HL-60 (cell line): Measurements from ENCODE around the gene ZNF616.

ENCODE experiments used
- DNase-seq, 2 experiments: peaks; one replicate each; pipeline ENCODE4 v3.0.0-alpha.2; 2010 to 2020; ENCODE audit warnings: low read depth in 1 of 2, low spot score in 1 of 2
- H3K27ac ChIP-seq: fragments of 250-450 bp; sonication (Bioruptor Pico); replicated peaks from 2 replicates; pipeline ENCODE4 v1.5.1; 2020; ENCODE audit warnings: mild to moderate bottlenecking, moderate library complexity
- H3K27me3 ChIP-seq: fragments of 250-450 bp; sonication (Bioruptor Pico); 2 replicates; pipeline ENCODE4 v1.5.1; 2021; ENCODE audit warnings: mild to moderate bottlenecking, moderate library complexity; ENCODE audit not compliant: insufficient read depth, poor library complexity, severe bottlenecking
- H3K4me3 ChIP-seq: replicated peaks from 2 replicates; pipeline ENCODE4 v1.5.1; 2011; ENCODE audit warnings: mild to moderate bottlenecking, control low read depth, low read length; ENCODE audit not compliant: insufficient read depth
- CTCF ChIP-seq: IDR thresholded peaks from one replicate; pipeline ENCODE4 v1.5.1; 2011; ENCODE audit warnings: low read length, control low read depth, inconsistent platforms; ENCODE audit not compliant: insufficient read depth
- GABPA ChIP-seq: IDR thresholded peaks from 2 replicates; pipeline ENCODE4 v1.6.1; 2012; ENCODE audit warnings: low read depth
- POLR2AphosphoS5 ChIP-seq: IDR thresholded peaks from 2 replicates; pipeline ENCODE4 v1.6.1; 2012; ENCODE audit warnings: low read depth
- REST ChIP-seq: IDR thresholded peaks from 2 replicates; pipeline ENCODE4 v1.6.1; 2012; ENCODE audit warnings: low read depth; ENCODE audit not compliant: insufficient replicate concordance
- SPI1 ChIP-seq: IDR thresholded peaks from 2 replicates; pipeline ENCODE4 v1.6.1; 2012; ENCODE audit warnings: low read depth, mild to moderate bottlenecking, borderline replicate concordance

ZNF616 gene

GRCh38 chr19:52069653-52070052 is 70.1 kb downstream of the ZNF616 start:
- Histone ChIP-seq H3K27me3 (no peaks in the 10 kb centered on the region), H3K4me3 (no peak overlapping the region), H3K27ac (no peak overlapping the region)
- DNase-seq: no peak
- no peak for TF ChIP-seq CTCF
- no peak for TF ChIP-seq GABPA
- no peak for TF ChIP-seq POLR2AphosphoS5
- no peak for TF ChIP-seq SPI1
- TF ChIP-seq REST: no peak

GRCh38 chr19:52066258-52066863 is 73.4 kb downstream of the ZNF616 start:
- H3K27me3 ChIP-seq: no peaks in the 10 kb centered on the region
- no peak overlapping the region for H3K4me3 ChIP-seq
- DNase-seq: no peak
- no peak overlapping the region for H3K27ac ChIP-seq
- TF ChIP-seq GABPA (no peak), POLR2AphosphoS5 (no peak), REST (no peak), CTCF (no peak), SPI1 (no peak)

GRCh38 chr19:52065399-52065798 is 74.3 kb downstream of the ZNF616 start:
- Histone ChIP-seq H3K27ac (no peak overlapping the region), H3K4me3 (no peak overlapping the region), H3K27me3 (no peaks in the 10 kb centered on the region)
- no peak for DNase-seq
- TF ChIP-seq SPI1: no peak
- TF ChIP-seq CTCF: no peak
- no peak for TF ChIP-seq GABPA
- TF ChIP-seq REST: no peak
- TF ChIP-seq POLR2AphosphoS5: no peak
